SK-N-SH (cell line): ENCODE data around the gene ZNF735. TPM values are rescaled to one million over a fixed set of nuclear protein-coding genes. Genes with fewer than 3 reads are reported as not detected.

Experiments used
- CTCF ChIA-PET: fragments of 300-600, 350-600 bp; formaldehyde crosslinking; extraction: SDS; loops from one replicate; lab custom pipeline; 2021; lab: Yijun Ruan, JAX
- POLR2A ChIA-PET: fragments of 350-600 bp; sonication (Branson Sonifier 250); formaldehyde crosslinking; extraction: SDS; loops from one replicate; lab custom pipeline; 2020; ENCODE audit warnings: antibody characterized with exemption, inconsistent platforms; lab: Yijun Ruan, JAX
- DNase-seq: peaks from one replicate; pipeline ENCODE4 v3.0.0; 2012
- H2AFZ ChIP-seq: fragments of 200-600 bp; sonication (generic); 2 replicates; pipeline ENCODE4 v1.8.1; 2016; ENCODE audit warnings: antibody characterized with exemption, mild to moderate bottlenecking, low read depth
- H3F3A ChIP-seq: fragments of 200-600 bp; sonication (generic); replicated peaks from 2 replicates; pipeline ENCODE3; 2016; ENCODE audit warnings: antibody characterized with exemption, mild to moderate bottlenecking; ENCODE audit not compliant: insufficient read depth
- H3K27ac ChIP-seq, 2 experiments: fragments of 200-500 bp in 1 of 2; fragments of 200-600 bp in 1 of 2; sonication (Bioruptor generic) in 1 of 2; sonication (generic), shearing (Covaris generic) in 1 of 2; 2 replicates each; pipeline versions ENCODE4 v1.5.1 to v1.6.1; 2014 to 2016; ENCODE audit warnings: low read depth in 2 of 2, inconsistent platforms in 1 of 2, low read length in 1 of 2, mild to moderate bottlenecking in 1 of 2, mixed read lengths in 1 of 2
- H3K27me3 ChIP-seq: fragments of 200-600 bp; sonication (generic), shearing (Covaris generic); 2 replicates; pipeline ENCODE4 v1.6.1; 2016; ENCODE audit warnings: mixed run types; ENCODE audit not compliant: insufficient read depth
- H3K36me3 ChIP-seq, 2 experiments: fragments of 200-500 bp in 1 of 2; fragments of 200-600 bp in 1 of 2; sonication (Bioruptor generic) in 1 of 2; sonication (generic) in 1 of 2; replicated peaks in 1 of 2; 2 replicates each; pipeline versions ENCODE3 to v1.5.1; 2014 to 2016; ENCODE audit warnings: low read length in 1 of 2, mild to moderate bottlenecking in 1 of 2; ENCODE audit not compliant: insufficient read depth in 2 of 2, control insufficient read depth in 1 of 2
- H3K4me1 ChIP-seq, 2 experiments: fragments of 200-500 bp in 1 of 2; fragments of 200-600 bp in 1 of 2; sonication (Bioruptor generic) in 1 of 2; sonication (generic), shearing (Covaris generic) in 1 of 2; 2 replicates each; pipeline versions ENCODE4 v1.5.1 to v1.6.1; 2014 to 2016; ENCODE audit warnings: low read depth in 1 of 2, low read length in 1 of 2, mixed run types in 1 of 2; ENCODE audit not compliant: insufficient read depth in 2 of 2, control insufficient read depth in 1 of 2
- H3K4me2 ChIP-seq: fragments of 200-600 bp; sonication (generic), shearing (Covaris generic); 2 replicates; pipeline ENCODE4 v1.6.1; 2017; ENCODE audit warnings: mixed run types
- H3K4me3 ChIP-seq, 2 experiments: fragments of 200-500 bp in 1 of 2; fragments of 200-600 bp in 1 of 2; sonication (Bioruptor generic) in 1 of 2; sonication (generic), shearing (Covaris generic) in 1 of 2; 2 replicates each; pipeline versions ENCODE4 v1.5.1 to v1.8.1; 2014 to 2016; ENCODE audit warnings: low read depth in 2 of 2, inconsistent platforms in 1 of 2, low read length in 1 of 2, mild to moderate bottlenecking in 1 of 2, mixed read lengths in 1 of 2, moderate library complexity in 1 of 2
- H3K79me2 ChIP-seq: fragments of 200-600 bp; sonication (generic); 2 replicates; pipeline ENCODE4 v1.8.1; 2017; ENCODE audit warnings: mild to moderate bottlenecking; ENCODE audit not compliant: insufficient read depth
- H3K9ac ChIP-seq: fragments of 200-600 bp; sonication (generic); 2 replicates; pipeline ENCODE4 v1.6.1; 2017; ENCODE audit warnings: mixed run types
- H3K9me2 ChIP-seq: fragments of 200-600 bp; sonication (generic); 2 replicates; pipeline ENCODE4 v1.6.1; 2017; ENCODE audit warnings: mixed run types
- H3K9me3 ChIP-seq: fragments of 200-600 bp; sonication (generic); 2 replicates; pipeline ENCODE4 v1.6.1; 2017; ENCODE audit warnings: mixed run types, mild to moderate bottlenecking, moderate library complexity
- H4K20me1 ChIP-seq: fragments of 200-600 bp; sonication (generic); 2 replicates; pipeline ENCODE4 v1.6.1; 2017; ENCODE audit warnings: mild to moderate bottlenecking, mixed run types; ENCODE audit not compliant: insufficient read depth
- REST ChIP-seq: IDR thresholded peaks from 2 replicates; pipeline ENCODE4 v1.6.1; 2012; ENCODE audit warnings: mild to moderate bottlenecking, low read depth, low read length, moderate library complexity
- SMC3 ChIP-seq: IDR thresholded peaks from 2 replicates; pipeline ENCODE4 v1.6.1; 2012; ENCODE audit warnings: low read depth, low read length, improper control_type of control experiment
- TAF1 ChIP-seq: IDR thresholded peaks from 2 replicates; pipeline ENCODE4 v1.6.1; 2012; ENCODE audit warnings: low read depth, mild to moderate bottlenecking, low read length, moderate library complexity, borderline replicate concordance
- WGBS: methylation state at CpG from one replicate; pipeline ENCODE4 v1.1.6; 2017; ENCODE audit warnings: low lambda C conversion rate; 5-methylcytosine and 5-hydroxymethylcytosine counted together
- polyA plus RNA-seq, 3 experiments: library from polyadenylated mRNA; depleted of rRNA; stranded (reverse); fragments of >200 nt; gene quantifications; 2 replicates each; pipeline ENCODE4 v1.2.3, GENCODE V29; 2012

Gene ZNF735
- polyA plus RNA-seq, 1 of the 3 experiments (the other 2 are of a cell fraction): not detected

GRCh38 chr7:64266341-64266919, 59.4 kb downstream of the ZNF735 start:
- H3K4me1 ChIP-seq: no peaks in the 10 kb centered on the region
- no peaks in the 10 kb centered on the region for H3K79me2 ChIP-seq
- H3K4me2 ChIP-seq: no peak overlapping the region
- H4K20me1 ChIP-seq: no peaks in the 10 kb centered on the region
- 23% methylated on average over 1 of the region's 1 CpG for whole genome bisulfite sequencing
- TF ChIP-seq REST (no peak), SMC3 (no peak), TAF1 (no peak)
- H3K9ac ChIP-seq: no peak overlapping the region
- no peaks in the 10 kb centered on the region for H3K36me3 ChIP-seq
- POLR2A ChIA-PET: no interaction called here
- no peaks in the 10 kb centered on the region for H3F3A ChIP-seq
- no peaks in the 10 kb centered on the region for H3K9me2 ChIP-seq
- H2AFZ ChIP-seq: no peak overlapping the region
- no peak overlapping the region for H3K4me3 ChIP-seq
- no peak overlapping the region for H3K27ac ChIP-seq
- H3K9me3 ChIP-seq: peaks cover 51% of the 10 kb centered on the region
- CTCF ChIA-PET: no interaction called here
- no peak for DNase-seq
- no peaks in the 10 kb centered on the region for H3K27me3 ChIP-seq

Other genes starting within 250 kb of the ZNF735 start
- gene ZNF722, start 208.4 kb upstream of the ZNF735 start, polyA plus RNA-seq (2012; rRNA removed): not detected in 2 replicates
- not detected in 2 replicates for gene ZNF727, start 161.8 kb upstream of the ZNF735 start, polyA plus RNA-seq (2012; rRNA removed)
- not detected in 2 replicates for gene ZNF679, start 21.3 kb downstream of the ZNF735 start, polyA plus RNA-seq (2012; rRNA removed)
- 4.0 and 7.3 TPM in 2 replicates for gene ZNF736, start 106.8 kb downstream of the ZNF735 start, polyA plus RNA-seq (2012; rRNA removed)